ENCODE measurements around the gene GLE1. TPM values are rescaled to one million over a fixed set of nuclear protein-coding genes. Genes with fewer than 3 reads are reported as not detected.

GLE1 gene
- total RNA-seq, 1 experiment from 2014 or later: 19.0 TPM

DNA sequence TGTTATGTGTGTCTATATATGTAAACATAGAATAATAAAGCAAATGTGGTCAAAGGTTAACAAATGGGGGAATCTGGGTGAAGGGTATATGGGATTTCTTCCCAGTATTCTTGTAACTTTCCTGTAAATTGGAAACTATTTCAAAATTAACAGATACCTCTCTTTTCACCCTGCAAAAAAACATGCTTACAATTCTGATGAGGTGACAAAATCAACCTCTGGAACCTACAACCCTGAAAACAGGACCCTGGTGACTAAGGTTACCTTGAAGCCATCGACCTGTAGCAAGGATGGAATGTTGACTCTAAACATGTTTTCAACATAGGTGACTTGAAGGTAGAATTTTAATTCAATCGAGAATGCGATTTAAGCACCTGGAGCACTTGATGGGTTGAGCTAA, 42.0 kb downstream of the GLE1 start:
- H3K18ac ChIP-seq (ENCODE audit: insufficient read length, low read depth, low read length): no peak overlapping the region
- no peak overlapping the region for H2BK15ac ChIP-seq (ENCODE audit: low read depth, low read length)
- no peak overlapping the region for H4K91ac ChIP-seq (ENCODE audit: insufficient read length, low read depth, low read length)
- no peak overlapping the region for H2AK5ac ChIP-seq (ENCODE audit: insufficient read length, low read length)
- no peak overlapping the region for H2AFZ ChIP-seq (ENCODE audit: low read length)
- no peaks in the 10 kb centered on the region for H3K9me3 ChIP-seq (ENCODE audit: control insufficient read depth, low read depth, low read length)
- no peak overlapping the region for H3K4me3 Mint-ChIP-seq
- no peak overlapping the region for H3K9ac ChIP-seq (ENCODE audit: extremely low read depth, insufficient read length, low read length)
- no peaks in the 10 kb centered on the region for H3K9me3 Mint-ChIP-seq
- no peak overlapping the region for H2BK5ac ChIP-seq (ENCODE audit: insufficient read length, low read length)
- no peak overlapping the region for H3K14ac ChIP-seq (ENCODE audit: insufficient read depth, low read length)
- no peak overlapping the region for H3K27ac Mint-ChIP-seq
- TF ChIP-seq, protein P1, sequence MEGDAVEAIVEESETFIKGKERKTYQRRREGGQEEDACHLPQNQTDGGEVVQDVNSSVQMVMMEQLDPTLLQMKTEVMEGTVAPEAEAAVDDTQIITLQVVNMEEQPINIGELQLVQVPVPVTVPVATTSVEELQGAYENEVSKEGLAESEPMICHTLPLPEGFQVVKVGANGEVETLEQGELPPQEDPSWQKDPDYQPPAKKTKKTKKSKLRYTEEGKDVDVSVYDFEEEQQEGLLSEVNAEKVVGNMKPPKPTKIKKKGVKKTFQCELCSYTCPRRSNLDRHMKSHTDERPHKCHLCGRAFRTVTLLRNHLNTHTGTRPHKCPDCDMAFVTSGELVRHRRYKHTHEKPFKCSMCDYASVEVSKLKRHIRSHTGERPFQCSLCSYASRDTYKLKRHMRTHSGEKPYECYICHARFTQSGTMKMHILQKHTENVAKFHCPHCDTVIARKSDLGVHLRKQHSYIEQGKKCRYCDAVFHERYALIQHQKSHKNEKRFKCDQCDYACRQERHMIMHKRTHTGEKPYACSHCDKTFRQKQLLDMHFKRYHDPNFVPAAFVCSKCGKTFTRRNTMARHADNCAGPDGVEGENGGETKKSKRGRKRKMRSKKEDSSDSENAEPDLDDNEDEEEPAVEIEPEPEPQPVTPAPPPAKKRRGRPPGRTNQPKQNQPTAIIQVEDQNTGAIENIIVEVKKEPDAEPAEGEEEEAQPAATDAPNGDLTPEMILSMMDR (conservative IDR thresholded peaks at IDR 0.05): no peak
- H2BK120ac ChIP-seq (ENCODE audit: low read depth, low read length, poor library complexity, severe bottlenecking): no peak overlapping the region
- no peak overlapping the region for H2BK12ac ChIP-seq (ENCODE audit: insufficient read length, low read depth, low read length)
- H3K79me2 ChIP-seq (ENCODE audit: insufficient read depth, low read length): no peaks in the 10 kb centered on the region
- H3K56ac ChIP-seq (ENCODE audit: insufficient read length, low read depth, low read length): no peak overlapping the region
- H3K4me1 Mint-ChIP-seq: peaks cover 7 to 16% of the 10 kb centered on the region in 2 experiments
- no peaks in the 10 kb centered on the region for H3K23me2 ChIP-seq (ENCODE audit: insufficient read length, low read depth, low read length, poor library complexity, severe bottlenecking)
- no peak overlapping the region for H4K8ac ChIP-seq (replicated peaks; ENCODE audit: insufficient read length, low read depth, low read length)
- H3K36me3 Mint-ChIP-seq (ENCODE audit: insufficient read depth in 1 of 3, low read depth in 3 of 3): peaks cover 0 to 8% (median 0%) of the 10 kb centered on the region in 3 experiments; a peak in 3 of 7 replicates
- no peaks in the 10 kb centered on the region for H3K79me1 ChIP-seq (ENCODE audit: insufficient read depth, low read depth, low read length, poor library complexity, severe bottlenecking)
- no peak overlapping the region for H3K4me2 ChIP-seq (ENCODE audit: insufficient read depth, insufficient read length, low read length)
- H3K4me1 ChIP-seq (ENCODE audit: insufficient read depth, low read length): no peaks in the 10 kb centered on the region
- H4K5ac ChIP-seq (ENCODE audit: insufficient read length, low read depth, low read length): no peak overlapping the region
- no peaks in the 10 kb centered on the region for H3K27me3 ChIP-seq (ENCODE audit: insufficient read depth, low read length)
- no peak overlapping the region for H3K4ac ChIP-seq (ENCODE audit: low read depth, low read length)
- no peaks in the 10 kb centered on the region for H4K20me1 ChIP-seq (ENCODE audit: control insufficient read depth, insufficient read depth, insufficient read length)
- WGBS (ENCODE audit: extremely low coverage, insufficient read length, low lambda C conversion rate): no CpG with 5 or more reads among the region's 3 CpGs
- H3K27me3 Mint-ChIP-seq (ENCODE audit: low read depth): peaks cover 3% of the 10 kb centered on the region; the same call in 1 of the 2 replicates
- no peak overlapping the region for H3T11ph ChIP-seq (ENCODE audit: low read length)
- H3K27ac ChIP-seq (ENCODE audit: insufficient read length, low read depth, low read length): no peak overlapping the region
- H3K23ac ChIP-seq (ENCODE audit: insufficient read length, low read depth, low read length): no peak overlapping the region
- DNase-seq: no peak
- no peak overlapping the region for H2BK20ac ChIP-seq (ENCODE audit: low read depth, low read length, poor library complexity, severe bottlenecking)

All from H9 (cell line).